Breast epithelium (tissue), 3 donors: Measurements from ENCODE around the gene FXYD3.

ENCODE experiments used
- CTCF ChIP-seq, 3 donors: fragments of 450-650 bp; IDR thresholded peaks; one replicate each; pipeline ENCODE4 v1.5.1; 2016 to 2017; ENCODE audit warnings: antibody characterized with exemption in 3 of 3, mild to moderate bottlenecking in 3 of 3, moderate library complexity in 3 of 3
- POLR2AphosphoS5 ChIP-seq, 3 donors: sonication (generic); formaldehyde crosslinking; IDR thresholded peaks; one replicate each; pipeline ENCODE4 v1.6.1; 2017; ENCODE audit warnings: antibody characterized with exemption in 3 of 3

- TF ChIP-seq POLR2AphosphoS5 (IDR thresholded peaks at IDR 0.05) (no peak), CTCF (IDR thresholded peaks at IDR 0.05) (no peak)
These were observed 4.0 kb downstream of the FXYD3 start for GRCh38 chr19:35119578-35120155.
